OCI-LY7 (cell line): ENCODE results near the gene ASXL2.

Source experiments
- CTCF ChIP-seq: fragments of 200-600 bp; sonication (generic); conservative IDR thresholded peaks from 2 replicates; pipeline ENCODE4 v1.5.1; 2014; ENCODE audit warnings: mild to moderate bottlenecking, antibody characterized with exemption, low read length, moderate library complexity, mixed read lengths
- EZH2phosphoT487 ChIP-seq: fragments of 200-600 bp; sonication (generic); IDR thresholded peaks from 2 replicates; pipeline ENCODE4 v1.6.1; 2018; ENCODE audit warnings: low read depth, borderline replicate concordance, mild to moderate bottlenecking, mixed run types, antibody characterized with exemption, low read length, moderate library complexity, mixed read lengths

- TF ChIP-seq CTCF (no peak), EZH2phosphoT487 (no peak)
Measured at GRCh38 chr2:25787020-25787419, 91.3 kb downstream of the ASXL2 start.
